Esophagus squamous epithelium (tissue), 5 donors: ENCODE data around the gene RASAL2. TPM values are rescaled to one million over a fixed set of nuclear protein-coding genes. Genes with fewer than 3 reads are reported as not detected.

Experiments
- DNase-seq: peaks from one replicate; lab custom pipeline; 2025; lab: John Stamatoyannopoulos, UW
- H3K27ac ChIP-seq, 4 donors: fragments of 200-600 bp; sonication (generic); one replicate each; pipeline ENCODE4 v1.5.1; 2016 to 2019; ENCODE audit warnings: mild to moderate bottlenecking in 1 of 4
- H3K27me3 ChIP-seq, 4 donors: fragments of 200-600 bp; sonication (generic); 1 replicate in 3 of 4; 2 replicates in 1 of 4; pipeline versions ENCODE4 v1.5.1 to v1.6.0; 2017 to 2021; ENCODE audit warnings: antibody characterized with exemption in 1 of 4
- H3K36me3 ChIP-seq, 3 donors: fragments of 200-600 bp; sonication (generic); one replicate each; pipeline ENCODE4 v1.5.1; 2016 to 2019
- H3K4me1 ChIP-seq, 3 donors: fragments of 200-600 bp; sonication (generic); one replicate each; pipeline ENCODE4 v1.5.1; 2017 to 2019
- H3K4me3 ChIP-seq, 4 donors: fragments of 200-600 bp; sonication (generic); 1 replicate in 3 of 4; 2 replicates in 1 of 4; pipeline ENCODE4 v1.5.1; 2016 to 2019; ENCODE audit warnings: mild to moderate bottlenecking in 2 of 4, moderate library complexity in 1 of 4
- H3K9me3 ChIP-seq, 3 donors: fragments of 200-600 bp; sonication (generic); one replicate each; pipeline ENCODE4 v1.5.1; 2016 to 2019
- POLR2A ChIP-seq, 4 donors: fragments of 450-650 bp; IDR thresholded peaks; one replicate each; pipeline ENCODE4 v1.6.1; 2017; ENCODE audit warnings: antibody characterized with exemption in 4 of 4, mild to moderate bottlenecking in 4 of 4, moderate library complexity in 3 of 4
- WGBS, 2 donors: methylation state at CpG; one replicate each; pipeline ENCODE4 v1.1.5; 2018; 5-methylcytosine and 5-hydroxymethylcytosine counted together
- intact Hi-C: fragments of 100-400 bp; cut with DNase I; formaldehyde crosslinking; loops from one replicate; pipeline ENCODE4 v1.15.0; 2022
- total RNA-seq, 4 donors: library from RNA; depleted of rRNA; stranded (reverse); fragments of >200 nt; gene quantifications; one replicate each; pipeline ENCODE4 v1.1.0, GENCODE V29; 2016
- TF ChIP-seq, protein P1 (sequence below), 6 experiments: fragments of 450-650 bp in 4 of 6; fragments of 200-600 bp in 2 of 6; sonication (generic) in 2 of 6; IDR thresholded peaks; one replicate each; pipeline ENCODE4 v1.5.1; 2016 to 2019; ENCODE audit warnings: antibody characterized with exemption in 6 of 6, mild to moderate bottlenecking in 4 of 6, moderate library complexity in 4 of 6
- donor health status: DM: yes; HTN: yes; CAD: no.

The RASAL2 gene
- total RNA-seq, 4 donors from 2014 or later = 20.4 to 29.8 (median 25.5) TPM

DNA sequence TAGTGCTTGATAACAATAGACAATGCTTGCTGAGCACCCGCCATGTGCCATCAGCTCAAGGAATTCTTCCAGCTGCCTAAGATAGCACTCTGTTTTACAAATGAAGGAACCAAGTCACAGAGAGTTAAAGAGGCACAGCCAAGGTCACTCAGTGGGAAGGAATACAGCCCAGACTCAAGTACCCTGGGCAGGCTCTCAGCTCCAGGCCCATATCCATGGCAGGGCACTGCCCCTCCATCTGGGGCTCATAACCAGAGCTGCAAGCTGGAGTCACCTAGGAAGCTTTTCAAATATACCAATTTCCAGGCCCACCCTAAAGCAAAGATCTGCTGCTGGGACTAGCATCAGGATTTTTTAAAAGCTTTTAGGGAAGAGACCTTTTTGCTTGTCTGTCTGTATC is 401.3 kb downstream of the RASAL2 start:
- WGBS, 2 donors = 79 to 100% methylated on average over 1 of the region's 1 CpG
- Histone ChIP-seq H3K36me3 (no peaks in the 10 kb centered on the region), H3K4me3 (no peak overlapping the region), H3K27me3 (no peaks in the 10 kb centered on the region), H3K9me3 (no peaks in the 10 kb centered on the region), H3K27ac (no peak overlapping the region), H3K4me1 (no peaks in the 10 kb centered on the region)
- intact Hi-C loops = no loop called here
- TF ChIP-seq POLR2A (IDR thresholded peaks at IDR 0.05) = no peak
- TF ChIP-seq, protein P1, sequence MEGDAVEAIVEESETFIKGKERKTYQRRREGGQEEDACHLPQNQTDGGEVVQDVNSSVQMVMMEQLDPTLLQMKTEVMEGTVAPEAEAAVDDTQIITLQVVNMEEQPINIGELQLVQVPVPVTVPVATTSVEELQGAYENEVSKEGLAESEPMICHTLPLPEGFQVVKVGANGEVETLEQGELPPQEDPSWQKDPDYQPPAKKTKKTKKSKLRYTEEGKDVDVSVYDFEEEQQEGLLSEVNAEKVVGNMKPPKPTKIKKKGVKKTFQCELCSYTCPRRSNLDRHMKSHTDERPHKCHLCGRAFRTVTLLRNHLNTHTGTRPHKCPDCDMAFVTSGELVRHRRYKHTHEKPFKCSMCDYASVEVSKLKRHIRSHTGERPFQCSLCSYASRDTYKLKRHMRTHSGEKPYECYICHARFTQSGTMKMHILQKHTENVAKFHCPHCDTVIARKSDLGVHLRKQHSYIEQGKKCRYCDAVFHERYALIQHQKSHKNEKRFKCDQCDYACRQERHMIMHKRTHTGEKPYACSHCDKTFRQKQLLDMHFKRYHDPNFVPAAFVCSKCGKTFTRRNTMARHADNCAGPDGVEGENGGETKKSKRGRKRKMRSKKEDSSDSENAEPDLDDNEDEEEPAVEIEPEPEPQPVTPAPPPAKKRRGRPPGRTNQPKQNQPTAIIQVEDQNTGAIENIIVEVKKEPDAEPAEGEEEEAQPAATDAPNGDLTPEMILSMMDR (IDR thresholded peaks at IDR 0.05) = no peak
- no peak for DNase-seq

DNA sequence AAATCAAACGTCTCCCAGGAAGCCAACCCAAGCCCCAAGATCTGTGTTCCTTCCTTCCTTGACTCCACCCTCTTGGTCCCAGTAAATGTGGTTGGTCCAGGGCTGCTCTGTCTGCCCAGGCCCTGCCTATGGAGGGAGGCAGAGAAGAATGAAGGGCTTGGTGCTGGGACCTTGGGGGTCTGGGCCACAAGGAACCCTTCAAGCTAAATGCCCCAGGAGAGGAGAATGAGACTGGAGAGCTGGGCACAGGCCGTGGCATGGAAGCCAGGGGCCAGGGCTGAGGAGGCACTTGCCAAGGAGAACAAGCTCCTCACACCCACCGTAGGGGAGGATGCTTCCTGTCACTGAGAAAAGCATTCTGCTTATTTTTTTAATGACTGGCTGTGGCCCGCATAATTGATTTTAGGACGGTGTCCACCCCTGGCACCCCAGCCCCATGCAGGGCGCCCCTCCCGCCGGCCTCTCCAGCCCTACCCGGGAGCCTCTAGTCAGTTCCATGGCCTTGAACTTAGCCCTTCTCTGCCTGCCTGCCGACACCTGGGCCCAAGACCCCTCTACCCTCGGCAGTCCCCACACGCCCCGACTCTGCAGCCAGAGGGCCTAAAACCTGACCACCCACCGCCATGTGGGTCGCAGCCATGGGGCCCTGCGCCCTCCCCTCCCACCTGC is 402.0 kb downstream of the RASAL2 start:
- Histone ChIP-seq H3K27me3 (no peaks in the 10 kb centered on the region), H3K4me3 (no peak overlapping the region), H3K4me1 (no peaks in the 10 kb centered on the region), H3K36me3 (no peaks in the 10 kb centered on the region), H3K27ac (no peak overlapping the region), H3K9me3 (no peaks in the 10 kb centered on the region)
- DNase-seq = no peak
- TF ChIP-seq POLR2A (IDR thresholded peaks at IDR 0.05) = no peak
- TF ChIP-seq, protein P1 (IDR thresholded peaks at IDR 0.05) = no peak
- intact Hi-C loops = no loop called here
- WGBS, 2 donors = 86 to 87% methylated on average over 11 to 15 of the region's 16 CpGs

DNA sequence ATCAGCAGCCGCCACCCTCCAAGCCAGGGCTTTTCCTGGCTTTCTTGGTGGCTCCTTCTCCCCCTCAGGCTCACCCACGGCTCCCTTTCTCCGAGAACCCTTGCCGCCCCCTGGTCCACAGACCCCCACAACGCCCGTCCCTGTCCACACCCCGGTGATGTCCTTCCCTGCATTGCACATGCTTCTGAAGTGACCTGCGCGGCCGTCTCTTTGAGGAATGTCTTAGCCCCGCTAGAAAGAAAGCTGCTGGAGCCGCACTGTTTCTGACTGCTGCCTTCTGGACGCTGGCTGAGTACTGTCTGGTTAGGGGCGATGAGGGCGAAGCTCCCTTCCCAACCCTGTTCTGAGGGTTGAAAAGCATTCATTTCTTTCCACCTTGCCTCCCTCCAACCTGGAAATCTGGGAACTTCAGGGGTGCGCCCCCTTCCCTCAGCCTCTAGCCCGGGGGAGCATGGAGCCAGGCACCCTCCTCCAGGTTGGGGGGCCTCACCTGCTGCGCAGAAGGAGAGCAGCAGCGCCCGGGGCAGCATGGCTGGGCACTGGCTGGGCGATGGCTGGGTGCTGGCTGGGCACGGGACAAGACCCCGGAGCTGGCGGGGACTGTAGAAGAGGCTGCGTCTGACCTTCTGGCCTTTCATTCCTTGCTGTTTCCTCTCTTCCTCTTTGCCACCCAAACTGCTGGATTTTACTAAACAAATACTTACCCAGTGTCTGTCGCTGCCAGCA is 402.7 kb downstream of the RASAL2 start, which contains the start of gene CLEC20A:
Gene CLEC20A (minus strand): TSS at position 555 of the 726 bp plus-strand sequence. CDS start 25 bp downstream, at position 530.
- TF ChIP-seq, protein P1 (IDR thresholded peaks at IDR 0.05) = no peak
- no peak for TF ChIP-seq POLR2A (IDR thresholded peaks at IDR 0.05)
- intact Hi-C loops = no loop called here
- no peaks in the 10 kb centered on the region for H3K4me1 ChIP-seq
- 94 to 95% methylated on average over 17 to 22 of the region's 26 CpGs for WGBS, 2 donors
- no peak within 1 kb of the TSS for H3K4me3 ChIP-seq
- no peaks in the 10 kb centered on the region for H3K27me3 ChIP-seq
- no peak within 1 kb of the TSS for H3K27ac ChIP-seq
- no peaks in the 10 kb centered on the region for H3K9me3 ChIP-seq
- H3K36me3 ChIP-seq = no peaks in the 10 kb centered on the region
- no peak for DNase-seq

DNA sequence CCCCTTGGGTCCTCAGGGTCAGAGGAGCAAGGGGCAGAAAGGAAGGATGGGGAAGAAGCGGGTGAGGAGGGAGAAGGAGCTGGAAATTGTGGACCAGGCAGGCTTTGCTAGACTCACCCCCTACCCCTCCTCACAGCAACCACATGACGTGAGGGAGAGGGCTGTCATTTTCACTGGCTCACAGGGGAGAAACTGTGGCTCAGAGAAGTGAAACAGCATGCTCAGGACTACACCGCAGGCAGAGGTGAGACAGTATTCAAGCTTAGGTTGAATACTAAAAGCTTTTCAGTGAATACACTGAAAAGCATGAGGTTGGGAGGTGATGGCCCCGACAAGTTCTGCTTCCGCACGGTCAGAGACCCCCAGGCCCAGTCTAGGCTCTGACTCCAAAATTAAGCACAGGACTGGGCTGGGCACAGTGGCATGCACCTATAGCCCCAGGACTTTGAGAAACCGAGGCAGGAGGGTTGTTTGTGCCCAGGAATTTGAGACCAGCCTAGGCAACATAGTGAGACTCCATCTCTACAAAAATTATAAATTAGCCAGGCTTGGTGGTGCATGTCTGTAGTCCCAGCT is 404.1 kb downstream of the RASAL2 start:
- Histone ChIP-seq H3K27me3 (no peaks in the 10 kb centered on the region), H3K27ac (no peak overlapping the region), H3K36me3 (no peaks in the 10 kb centered on the region), H3K4me1 (peaks cover 0 to 3% (median 0%) of the 10 kb centered on the region in 3 donors), H3K4me3 (no peak overlapping the region), H3K9me3 (no peaks in the 10 kb centered on the region)
- WGBS, 2 donors = 85% methylated on average over 6 to 7 of the region's 7 CpGs
- TF ChIP-seq, protein P1 (IDR thresholded peaks at IDR 0.05) = no peak
- TF ChIP-seq POLR2A (IDR thresholded peaks at IDR 0.05) = no peak
- intact Hi-C loops = no loop called here
- no peak for DNase-seq
